HepG2 (cell line): Measurements from ENCODE around the gene TBC1D20. TPM values are rescaled to one million over a fixed set of nuclear protein-coding genes. Genes with fewer than 3 reads are reported as not detected.
A peak's percentile ranks its signal among the peaks of the same experiment; 100 is the strongest.

Source experiments
- FOXA1 ChIP-seq, 2 experiments: fragments of 450-650 bp in 1 of 2; sonication (generic) in 1 of 2; formaldehyde crosslinking in 1 of 2; IDR thresholded peaks; 2 replicates each; pipeline versions ENCODE4 v1.4.0 to v1.6.1; 2016 to 2020; ENCODE audit warnings: missing genetic modification reagents in 1 of 2
- GABPA ChIP-seq, 2 experiments: IDR thresholded peaks; 2 replicates each; pipeline ENCODE4 v1.6.1; 2011 to 2016; ENCODE audit warnings: low read depth in 2 of 2, low read length in 1 of 2, missing biosample characterization in 1 of 2, missing genetic modification characterization in 1 of 2
- JUND ChIP-seq: sonication (generic); formaldehyde crosslinking; IDR thresholded peaks from 2 replicates; pipeline ENCODE4 v1.8.0; 2022; ENCODE audit warnings: mild to moderate bottlenecking, missing genetic modification reagents
- KLF13 ChIP-seq: sonication (generic); formaldehyde crosslinking; IDR thresholded peaks from 2 replicates; pipeline ENCODE4 v1.4.0; 2020; ENCODE audit warnings: mild to moderate bottlenecking, missing genetic modification reagents
- NAIF1 ChIP-seq: sonication (generic); formaldehyde crosslinking; IDR thresholded peaks from 2 replicates; pipeline ENCODE4 v1.5.0; 2020; ENCODE audit warnings: mild to moderate bottlenecking, missing genetic modification reagents, borderline replicate concordance
- NBN ChIP-seq: fragments of 450-650 bp; conservative IDR thresholded peaks from 2 replicates; pipeline ENCODE4 v1.6.1; 2017
- RXRA ChIP-seq: sonication (generic); formaldehyde crosslinking; IDR thresholded peaks from 2 replicates; pipeline ENCODE4 v1.5.1; 2020; ENCODE audit warnings: missing genetic modification reagents
- SCMH1 ChIP-seq: sonication (generic); formaldehyde crosslinking; IDR thresholded peaks from 2 replicates; pipeline ENCODE4 v1.9.0; 2021; ENCODE audit warnings: missing genetic modification reagents, mild to moderate bottlenecking, borderline replicate concordance
- SETDB1 ChIP-seq: sonication (generic); formaldehyde crosslinking; IDR thresholded peaks from 2 replicates; pipeline ENCODE4 v1.5.1; 2020; ENCODE audit warnings: missing genetic modification reagents, mild to moderate bottlenecking, borderline replicate concordance
- SOX5 ChIP-seq: IDR thresholded peaks from 2 replicates; pipeline ENCODE4 v1.6.1; 2016; ENCODE audit warnings: borderline replicate concordance
- TBP ChIP-seq: sonication (generic); formaldehyde crosslinking; IDR thresholded peaks from 2 replicates; pipeline ENCODE4 v1.5.0; 2020; ENCODE audit warnings: missing genetic modification reagents
- TGIF2 ChIP-seq: IDR thresholded peaks from 2 replicates; pipeline ENCODE4 v1.6.1; 2016; ENCODE audit warnings: control low read depth, missing compliant biosample characterization
- ZBTB37 ChIP-seq: sonication (generic); formaldehyde crosslinking; IDR thresholded peaks from 2 replicates; pipeline ENCODE4 v1.4.0; 2020; ENCODE audit warnings: mild to moderate bottlenecking, missing genetic modification reagents
- ZBTB39 ChIP-seq: sonication (generic); formaldehyde crosslinking; IDR thresholded peaks from 2 replicates; pipeline ENCODE4 v1.5.0; 2020; ENCODE audit warnings: missing genetic modification reagents
- ZFP36L1 ChIP-seq: sonication (generic); formaldehyde crosslinking; IDR thresholded peaks from 2 replicates; pipeline ENCODE4 v1.8.0; 2022; ENCODE audit warnings: mild to moderate bottlenecking, missing genetic modification reagents, moderate library complexity
- ZFP91 ChIP-seq: sonication (generic); formaldehyde crosslinking; IDR thresholded peaks from 2 replicates; pipeline ENCODE4 v1.9.0; 2022; ENCODE audit warnings: missing genetic modification reagents, mild to moderate bottlenecking, borderline replicate concordance
- ZNF253 ChIP-seq: sonication (generic); formaldehyde crosslinking; IDR thresholded peaks from 2 replicates; pipeline ENCODE4 v1.8.0; 2022; ENCODE audit warnings: mild to moderate bottlenecking, missing genetic modification reagents, borderline replicate concordance
- ZNF44 ChIP-seq: sonication (generic); formaldehyde crosslinking; IDR thresholded peaks from 2 replicates; pipeline ENCODE4 v1.5.1; 2020; ENCODE audit warnings: mild to moderate bottlenecking, missing genetic modification reagents
- ZNF550 ChIP-seq: sonication (generic); formaldehyde crosslinking; IDR thresholded peaks from 2 replicates; pipeline ENCODE4 v1.4.0; 2020; ENCODE audit warnings: mild to moderate bottlenecking, missing genetic modification reagents, borderline replicate concordance
- ZNF83 ChIP-seq: sonication (generic); formaldehyde crosslinking; IDR thresholded peaks from 2 replicates; pipeline ENCODE4 v1.4.0; 2020; ENCODE audit warnings: missing genetic modification reagents, mild to moderate bottlenecking, borderline replicate concordance
- ZSCAN29 ChIP-seq: sonication (generic); formaldehyde crosslinking; conservative IDR thresholded peaks from 2 replicates; pipeline ENCODE4 v1.4.0; 2020; ENCODE audit warnings: mild to moderate bottlenecking, missing genetic modification reagents
- polyA plus RNA-seq, 8 experiments: library from polyadenylated mRNA; depleted of rRNA in 3 of 8; stranded (reverse) in 7 of 8; unstranded in 1 of 8; fragments of >200 nt; fragmentation: Illumina TruSeq in 4 of 8; extraction: Trizol in 4 of 8; gene quantifications; 2 replicates each; pipeline versions ENCODE4 v1.2.1 to v1.2.3, GENCODE V29; 2011 to 2016; ENCODE audit warnings: low read depth in 4 of 8, missing spikeins in 1 of 8, mixed read lengths in 1 of 8; ENCODE audit not compliant: insufficient read depth in 1 of 8
- total RNA-seq, 5 experiments: library from RNA; depleted of rRNA; stranded (reverse); fragments of >200 nt; fragmentation: Illumina TruSeq; extraction: Trizol; gene quantifications; 2 replicates each; pipeline ENCODE4 v1.2.3, GENCODE V29; 2016; ENCODE audit warnings: low read depth in 1 of 5
- TF ChIP-seq, protein P1 (sequence below): sonication (generic); formaldehyde crosslinking; IDR thresholded peaks from 2 replicates; pipeline ENCODE4 v1.5.0; 2020; ENCODE audit warnings: mild to moderate bottlenecking, missing genetic modification reagents

Gene TBC1D20
- total and polyA plus RNA-seq, 2 of the 13 experiments (the other 11 are each of a cell fraction or from before 2014, with no cell fraction given), result 36.6 to 47.1 TPM

- TF ChIP-seq, protein P1, sequence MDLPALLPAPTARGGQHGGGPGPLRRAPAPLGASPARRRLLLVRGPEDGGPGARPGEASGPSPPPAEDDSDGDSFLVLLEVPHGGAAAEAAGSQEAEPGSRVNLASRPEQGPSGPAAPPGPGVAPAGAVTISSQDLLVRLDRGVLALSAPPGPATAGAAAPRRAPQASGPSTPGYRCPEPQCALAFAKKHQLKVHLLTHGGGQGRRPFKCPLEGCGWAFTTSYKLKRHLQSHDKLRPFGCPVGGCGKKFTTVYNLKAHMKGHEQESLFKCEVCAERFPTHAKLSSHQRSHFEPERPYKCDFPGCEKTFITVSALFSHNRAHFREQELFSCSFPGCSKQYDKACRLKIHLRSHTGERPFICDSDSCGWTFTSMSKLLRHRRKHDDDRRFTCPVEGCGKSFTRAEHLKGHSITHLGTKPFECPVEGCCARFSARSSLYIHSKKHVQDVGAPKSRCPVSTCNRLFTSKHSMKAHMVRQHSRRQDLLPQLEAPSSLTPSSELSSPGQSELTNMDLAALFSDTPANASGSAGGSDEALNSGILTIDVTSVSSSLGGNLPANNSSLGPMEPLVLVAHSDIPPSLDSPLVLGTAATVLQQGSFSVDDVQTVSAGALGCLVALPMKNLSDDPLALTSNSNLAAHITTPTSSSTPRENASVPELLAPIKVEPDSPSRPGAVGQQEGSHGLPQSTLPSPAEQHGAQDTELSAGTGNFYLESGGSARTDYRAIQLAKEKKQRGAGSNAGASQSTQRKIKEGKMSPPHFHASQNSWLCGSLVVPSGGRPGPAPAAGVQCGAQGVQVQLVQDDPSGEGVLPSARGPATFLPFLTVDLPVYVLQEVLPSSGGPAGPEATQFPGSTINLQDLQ (CRISPR knock-in tag), result no peak
- TF ChIP-seq ZSCAN29 (no peak), ZNF253 (CRISPR knock-in tag) (no peak; the same call in 1 of the 2 replicates), ZFP36L1 (CRISPR knock-in tag) (no peak), SCMH1 (CRISPR knock-in tag) (no peak), KLF13 (no peak), ZBTB39 (CRISPR knock-in tag) (no peak), ZNF83 (CRISPR knock-in tag) (no peak), ZFP91 (CRISPR knock-in tag) (peak; percentile 2; the same call in 1 of the 2 replicates), SOX5 (CRISPR knock-in tag) (peak; percentile 94), NBN (no peak), ZNF44 (CRISPR knock-in tag) (no peak), ZBTB37 (CRISPR knock-in tag) (no peak), RXRA (CRISPR knock-in tag) (peak; percentile 51; the same call in 1 of the 2 replicates), GABPA (IDR thresholded peaks at IDR 0.05; ENCODE audit: low read depth, low read length) (no peak), GABPA (CRISPR knock-in tag; IDR thresholded peaks at IDR 0.05; ENCODE audit: low read depth) (no peak), TBP (CRISPR knock-in tag) (no peak), TGIF2 (CRISPR knock-in tag) (peak; percentile 91), NAIF1 (CRISPR knock-in tag) (no peak), JUND (CRISPR knock-in tag) (peak; percentile 97), FOXA1 (IDR thresholded peaks at IDR 0.05) (no peak), FOXA1 (CRISPR knock-in tag; IDR thresholded peaks at IDR 0.05) (peak; percentile 49), ZNF550 (no peak), SETDB1 (no peak)
Measured at GRCh38 chr20:401682-402495, 60.4 kb downstream of the TBC1D20 start (continued).
